TTC549 (cell line): ENCODE data around the gene ZNF385B.

Source experiments
- FAIRE-seq: peaks from 2 replicates; lab custom pipeline; 2012; peaks lifted over from hg19 to GRCh38; lab: Jason Lieb, UNC

The ZNF385B gene

GRCh38 chr2:179550214-179550613 lies 311.2 kb downstream of the ZNF385B start:
- no peak for FAIRE-seq

- no peak for FAIRE-seq
These were observed 314.8 kb downstream of the ZNF385B start for GRCh38 chr2:179546656-179547055.

GRCh38 chr2:179545024-179545423 lies 316.4 kb downstream of the ZNF385B start:
- no peak for FAIRE-seq

DNA sequence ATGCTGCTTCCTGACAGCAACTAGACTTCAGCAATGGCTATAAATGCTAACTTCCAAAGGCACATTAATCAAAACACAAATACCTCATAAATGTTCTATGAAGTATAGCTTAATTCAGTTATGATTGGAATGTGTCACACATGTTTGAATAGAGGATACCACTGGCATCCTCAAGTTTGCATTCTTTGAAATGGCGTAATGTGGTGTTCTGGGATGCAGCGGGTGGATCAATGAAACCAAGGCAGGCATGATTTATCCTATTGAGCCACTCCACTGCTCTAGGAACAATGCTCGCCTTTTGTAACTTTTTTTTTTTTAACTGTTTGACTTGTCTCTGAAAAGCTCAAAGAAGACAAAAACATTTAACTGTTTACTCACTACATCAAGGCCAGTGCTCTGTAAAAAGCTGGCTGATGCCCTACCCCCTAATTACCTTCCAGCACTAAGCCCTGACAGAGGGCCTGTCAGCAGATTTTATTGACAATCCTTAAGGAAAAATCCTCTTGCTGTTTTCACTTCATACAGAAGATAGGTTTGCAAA lies 318.0 kb downstream of the ZNF385B start:
- no peak for FAIRE-seq

- FAIRE-seq: no peak
These were observed 319.8 kb downstream of the ZNF385B start for GRCh38 chr2:179541586-179541985.

DNA sequence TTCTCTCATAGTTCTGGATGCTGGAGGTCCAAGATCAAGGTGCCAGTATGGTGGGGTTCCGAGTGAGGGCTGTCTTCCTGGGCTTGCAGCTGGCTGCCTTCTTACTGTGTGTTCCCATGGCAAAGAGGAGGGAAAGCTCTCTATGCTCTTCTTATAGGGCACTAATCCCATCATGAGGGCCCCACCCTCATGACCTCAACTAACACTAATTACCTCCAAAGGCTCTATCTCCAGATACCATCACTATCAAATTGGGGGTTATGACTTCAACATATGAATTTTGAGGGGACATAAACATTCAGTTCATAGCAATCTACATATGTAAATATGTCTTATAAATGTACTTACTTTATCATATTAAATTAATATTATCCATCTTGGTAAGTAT lies 322.3 kb downstream of the ZNF385B start:
- FAIRE-seq: no peak

DNA sequence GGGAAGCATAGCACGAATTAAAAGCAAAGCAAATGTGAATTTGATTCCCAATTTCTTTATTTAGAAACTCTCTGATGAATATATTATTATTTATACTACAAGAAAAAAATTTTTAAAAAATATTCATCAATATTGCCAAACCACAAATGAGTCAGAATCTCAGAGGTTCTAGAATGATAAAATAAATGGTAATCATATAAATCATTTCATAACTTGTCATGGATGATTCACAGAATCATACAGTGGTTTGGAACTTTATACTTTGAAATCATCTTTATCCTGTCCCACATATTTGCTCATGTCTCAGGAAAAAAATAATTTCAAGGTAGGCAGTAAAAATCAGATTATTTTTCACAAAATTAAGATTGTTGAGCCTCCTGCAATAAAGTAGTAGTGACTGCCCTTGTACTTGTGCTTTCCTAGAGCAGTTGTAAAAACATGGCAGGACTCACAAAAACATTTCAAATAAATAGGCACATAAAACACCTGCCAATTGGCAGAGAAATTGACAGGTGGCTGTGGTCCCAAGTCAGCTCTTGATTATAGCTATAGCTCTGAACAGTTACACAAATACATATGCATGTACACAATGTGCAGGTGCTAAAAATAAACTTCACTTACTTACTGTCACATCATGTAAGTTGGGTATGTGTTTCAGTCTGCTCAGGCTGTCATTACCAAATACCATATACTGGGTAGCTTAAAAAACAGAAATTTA lies 322.8 kb downstream of the ZNF385B start:
- no peak for FAIRE-seq

GRCh38 chr2:179536185-179536584 lies 325.2 kb downstream of the ZNF385B start:
- no peak for FAIRE-seq

DNA sequence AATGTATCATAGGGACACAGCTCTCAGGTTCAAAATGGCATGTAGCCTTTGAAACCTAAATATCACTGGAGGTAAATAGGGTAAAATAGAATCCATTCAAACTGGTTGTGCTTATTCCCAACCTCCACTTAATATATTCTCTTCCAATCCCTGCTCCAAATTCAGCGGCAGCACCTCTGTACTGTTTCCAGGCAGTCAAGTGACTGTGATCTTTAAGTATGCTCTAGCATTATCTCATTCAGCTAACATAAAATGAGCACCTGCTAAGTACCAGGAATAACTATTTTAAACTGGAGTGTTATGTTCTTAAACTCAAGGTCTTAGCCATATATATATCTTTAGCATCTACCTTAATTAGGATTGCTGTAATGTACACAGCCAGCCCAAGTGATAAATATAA lies 327.5 kb downstream of the ZNF385B start:
- FAIRE-seq: no peak

GRCh38 chr2:179532863-179533278 lies 328.5 kb downstream of the ZNF385B start:
- FAIRE-seq: no peak

DNA sequence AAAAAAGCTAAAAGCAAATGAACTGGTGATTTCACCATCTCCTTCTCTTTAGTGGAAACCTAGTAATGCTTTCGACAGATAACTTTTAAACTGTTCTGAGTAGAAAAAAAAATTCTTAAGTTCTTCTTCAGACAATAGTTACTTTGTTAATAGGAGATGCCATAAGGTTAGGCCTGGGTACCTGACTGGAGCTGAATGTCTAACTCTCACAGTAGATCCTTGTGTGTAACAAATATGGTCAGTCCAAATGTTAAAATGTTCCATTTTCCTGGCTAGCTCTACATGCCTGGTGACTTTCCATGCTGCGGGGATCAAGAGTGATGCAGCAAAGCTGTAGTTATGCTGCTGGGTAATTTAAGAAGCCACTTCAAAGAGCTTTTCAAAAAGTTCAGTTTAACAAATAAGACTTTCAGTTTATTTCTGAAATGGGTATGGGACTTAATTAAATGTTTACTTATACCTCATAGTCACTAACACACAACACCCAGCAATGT lies 332.8 kb downstream of the ZNF385B start:
- no peak for FAIRE-seq

DNA sequence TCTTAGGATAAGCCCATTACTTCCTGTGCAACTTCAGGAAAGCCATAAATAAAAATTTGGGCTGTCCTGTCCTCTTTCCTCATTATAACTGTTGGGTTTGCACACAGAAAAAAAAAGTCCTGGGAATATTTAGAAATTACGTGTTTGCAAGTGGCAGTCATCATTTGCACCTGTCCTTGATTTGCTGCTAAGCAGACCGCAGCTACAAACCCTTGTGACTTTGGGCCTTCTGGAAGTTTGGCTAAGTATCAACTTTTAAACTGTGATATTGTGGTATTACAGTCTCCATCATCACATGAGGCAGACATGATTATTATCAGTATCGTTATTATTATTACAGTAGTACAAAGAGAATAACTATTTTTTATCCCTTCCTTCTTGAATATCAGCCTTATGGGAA lies 336.1 kb downstream of the ZNF385B start:
- FAIRE-seq: no peak

DNA sequence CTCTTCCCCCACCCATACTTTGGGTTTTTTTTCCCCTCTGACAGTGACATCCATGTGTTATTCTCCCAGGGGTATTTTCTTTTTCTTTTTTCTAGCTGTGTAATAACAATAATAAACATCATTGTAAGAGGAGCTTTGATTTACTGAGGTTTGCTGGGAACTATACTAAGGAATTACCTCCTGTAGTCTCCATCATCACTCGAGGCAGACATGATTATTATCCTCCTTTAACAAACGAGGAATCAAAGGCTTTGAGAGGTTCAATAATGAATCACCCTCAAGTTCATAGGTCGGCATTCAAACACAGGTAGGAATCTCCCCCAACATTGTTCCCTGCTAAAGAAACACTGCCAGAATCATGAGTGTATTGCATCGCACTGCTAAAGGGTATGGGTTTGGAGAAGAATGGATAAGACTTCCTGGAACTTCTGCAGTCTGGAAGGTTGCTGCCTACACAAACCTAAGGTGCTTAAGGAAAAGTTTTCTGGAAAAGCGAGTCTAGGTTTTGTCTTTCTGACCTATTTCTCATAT lies 336.5 kb downstream of the ZNF385B start:
- no peak for FAIRE-seq

DNA sequence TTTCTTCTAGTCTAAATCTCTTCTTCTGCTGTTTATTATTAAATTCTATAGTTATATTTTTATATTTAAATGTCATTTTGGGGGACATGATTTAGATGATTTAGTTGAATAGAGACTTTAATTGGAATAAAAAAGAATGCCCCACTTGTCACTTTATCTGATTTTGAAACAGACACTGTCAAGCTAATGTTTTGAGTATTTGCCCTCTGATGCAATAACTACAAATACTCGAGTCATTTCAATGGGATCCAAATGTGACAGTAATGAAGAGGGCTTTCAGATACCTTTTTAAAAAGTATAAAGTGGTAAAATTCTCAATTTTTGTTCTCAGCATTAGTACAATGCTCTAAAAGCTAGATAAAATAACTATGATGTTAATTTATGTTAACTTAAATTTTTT lies 339.5 kb downstream of the ZNF385B start:
- FAIRE-seq: no peak

GRCh38 chr2:179518830-179519229 lies 342.6 kb downstream of the ZNF385B start:
- FAIRE-seq: no peak

DNA sequence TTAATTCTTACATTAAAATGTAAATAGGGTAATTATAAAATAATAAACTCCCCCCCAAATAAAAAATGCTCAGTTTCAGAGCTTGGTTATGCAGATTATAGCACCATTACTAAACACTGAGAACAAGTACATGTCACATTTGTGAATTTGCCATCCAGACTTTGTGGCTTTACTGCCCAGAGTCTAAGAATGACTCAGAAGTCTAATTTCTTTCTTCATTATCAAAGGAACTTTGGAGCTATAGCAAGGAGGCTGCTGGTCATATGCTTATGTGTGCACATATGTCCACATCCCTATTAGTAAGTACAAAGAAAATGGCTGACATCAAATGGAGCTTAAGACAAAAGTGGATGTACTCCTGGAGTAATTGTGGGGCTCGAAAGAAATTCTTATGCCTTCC lies 348.2 kb downstream of the ZNF385B start:
- FAIRE-seq: no peak

GRCh38 chr2:179512281-179513035 lies 349.0 kb downstream of the ZNF385B start:
- FAIRE-seq: no peak

GRCh38 chr2:179511105-179511789 lies 350.2 kb downstream of the ZNF385B start:
- no peak for FAIRE-seq

DNA sequence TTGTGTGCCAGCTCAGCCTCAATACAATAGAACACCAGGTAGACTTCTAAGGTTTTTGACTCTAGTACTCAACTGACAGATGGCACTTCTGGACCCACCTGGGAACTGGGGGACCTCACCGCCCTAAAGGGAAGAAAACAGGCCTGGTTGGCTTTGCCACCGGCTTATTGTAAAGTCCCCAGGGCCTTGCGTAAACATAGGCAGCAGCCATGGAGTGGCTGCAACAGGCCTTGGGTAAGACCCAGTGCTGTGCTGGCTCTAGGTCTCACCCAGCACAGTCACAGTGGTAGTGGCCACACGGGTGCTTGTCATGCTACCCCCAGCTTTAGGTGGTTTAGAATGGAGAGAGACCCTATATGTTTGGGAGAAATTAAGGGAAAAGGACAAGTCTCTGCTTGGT lies 366.1 kb downstream of the ZNF385B start:
- no peak for FAIRE-seq

- FAIRE-seq: no peak
These were observed 372.8 kb downstream of the ZNF385B start for GRCh38 chr2:179488563-179488962.

DNA sequence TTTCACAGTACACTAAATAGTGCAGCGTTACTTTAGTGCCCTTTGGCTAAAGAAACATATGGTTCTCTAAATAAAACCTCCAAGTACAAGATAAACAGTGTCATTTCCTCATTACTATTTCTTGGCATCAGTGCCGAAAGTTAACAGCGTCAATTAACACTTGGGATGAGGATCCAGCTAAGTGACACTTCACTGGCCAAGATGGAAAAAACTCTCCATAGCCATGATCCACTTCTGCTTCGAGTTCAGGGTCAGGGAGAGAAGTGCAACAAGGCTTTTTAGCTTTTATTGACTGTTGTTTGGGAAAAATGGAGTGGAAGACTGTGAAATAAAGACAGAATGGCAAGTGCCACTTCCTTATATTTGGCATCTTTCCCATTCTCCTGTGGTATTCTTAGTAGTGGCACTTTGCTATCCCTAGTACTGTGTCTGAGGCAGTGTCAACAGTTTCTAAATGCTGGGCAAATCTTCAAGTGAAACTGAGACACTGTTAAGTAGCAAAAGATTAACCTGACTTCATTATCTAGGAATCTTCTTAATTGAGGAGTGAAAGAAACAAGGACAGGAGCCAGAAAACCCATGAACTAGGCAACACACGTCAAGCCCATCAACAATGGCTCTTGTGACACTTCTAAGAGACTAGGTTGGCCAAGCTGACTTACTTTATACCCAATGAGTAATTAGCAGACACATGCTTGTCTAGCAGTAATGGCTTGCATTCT lies 374.2 kb downstream of the ZNF385B start:
- no peak for FAIRE-seq

DNA sequence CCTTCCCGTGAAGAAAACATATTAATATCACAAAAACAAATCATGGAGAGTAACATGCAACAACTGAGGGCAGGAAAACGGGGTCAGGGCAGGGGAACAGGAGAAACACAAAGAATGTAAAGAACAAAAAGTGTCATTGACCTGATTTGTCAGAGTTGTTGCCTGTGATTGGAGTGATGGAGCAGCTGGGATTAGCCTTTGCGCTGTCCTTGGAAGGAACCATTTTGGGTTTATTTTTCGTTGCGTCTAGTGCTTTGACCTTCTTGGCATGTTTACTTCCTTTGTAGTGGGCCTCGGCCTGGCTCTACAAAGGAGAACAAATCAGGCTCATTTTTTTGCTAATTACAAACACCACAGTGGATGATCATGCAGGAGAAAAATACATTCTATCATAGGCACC lies 378.3 kb downstream of the ZNF385B start:
- FAIRE-seq: no peak
